Measurements from ENCODE around the gene MPI.

DNA sequence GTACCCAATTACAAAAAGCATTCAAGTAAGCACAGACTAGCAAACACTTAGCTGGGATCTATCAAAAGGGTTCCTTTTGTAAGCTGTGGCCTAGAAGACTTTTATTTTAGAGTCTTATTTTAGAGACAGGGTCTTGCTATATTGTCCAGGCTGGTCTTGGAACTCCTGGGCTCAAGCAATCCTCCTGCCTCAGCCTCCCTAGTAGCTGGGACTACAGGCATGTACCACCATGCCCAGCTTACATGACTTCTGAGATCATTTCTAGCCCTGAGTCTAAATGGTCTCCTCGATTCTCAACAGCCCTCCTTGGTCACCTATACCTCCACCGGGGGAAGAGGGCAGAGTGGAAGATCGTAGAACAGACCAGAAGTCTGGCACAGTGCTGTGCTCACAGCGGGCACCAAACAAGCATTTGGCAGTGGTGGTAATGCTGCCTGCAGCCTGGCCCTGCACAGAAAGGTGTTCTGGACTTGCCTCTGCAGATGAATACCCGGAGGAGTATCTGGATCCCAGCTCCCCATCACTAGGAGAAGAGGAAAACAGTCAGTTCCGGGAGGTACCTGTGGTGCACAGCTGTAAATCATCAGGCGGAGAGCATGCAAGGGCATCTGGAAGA, 14.5 kb downstream of the MPI start:
- TF ChIP-seq, protein P1, sequence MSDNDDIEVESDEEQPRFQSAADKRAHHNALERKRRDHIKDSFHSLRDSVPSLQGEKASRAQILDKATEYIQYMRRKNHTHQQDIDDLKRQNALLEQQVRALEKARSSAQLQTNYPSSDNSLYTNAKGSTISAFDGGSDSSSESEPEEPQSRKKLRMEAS (IDR thresholded peaks at IDR 0.05; ENCODE audit: low read depth, low read length) = no peak
- TF ChIP-seq, protein P2, sequence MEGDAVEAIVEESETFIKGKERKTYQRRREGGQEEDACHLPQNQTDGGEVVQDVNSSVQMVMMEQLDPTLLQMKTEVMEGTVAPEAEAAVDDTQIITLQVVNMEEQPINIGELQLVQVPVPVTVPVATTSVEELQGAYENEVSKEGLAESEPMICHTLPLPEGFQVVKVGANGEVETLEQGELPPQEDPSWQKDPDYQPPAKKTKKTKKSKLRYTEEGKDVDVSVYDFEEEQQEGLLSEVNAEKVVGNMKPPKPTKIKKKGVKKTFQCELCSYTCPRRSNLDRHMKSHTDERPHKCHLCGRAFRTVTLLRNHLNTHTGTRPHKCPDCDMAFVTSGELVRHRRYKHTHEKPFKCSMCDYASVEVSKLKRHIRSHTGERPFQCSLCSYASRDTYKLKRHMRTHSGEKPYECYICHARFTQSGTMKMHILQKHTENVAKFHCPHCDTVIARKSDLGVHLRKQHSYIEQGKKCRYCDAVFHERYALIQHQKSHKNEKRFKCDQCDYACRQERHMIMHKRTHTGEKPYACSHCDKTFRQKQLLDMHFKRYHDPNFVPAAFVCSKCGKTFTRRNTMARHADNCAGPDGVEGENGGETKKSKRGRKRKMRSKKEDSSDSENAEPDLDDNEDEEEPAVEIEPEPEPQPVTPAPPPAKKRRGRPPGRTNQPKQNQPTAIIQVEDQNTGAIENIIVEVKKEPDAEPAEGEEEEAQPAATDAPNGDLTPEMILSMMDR (IDR thresholded peaks at IDR 0.05; ENCODE audit: low read depth, low read length) = no peak
- TF ChIP-seq POLR2A (IDR thresholded peaks at IDR 0.05; ENCODE audit: extremely low read depth, insufficient read length) = no peak

Measured in NB4 (cell line).